ENCODE data around the gene CAMSAP2. TPM values are rescaled to one million over a fixed set of nuclear protein-coding genes. Genes with fewer than 3 reads are reported as not detected.

CAMSAP2 gene
- total RNA-seq, 1 experiment from 2014 or later: 30.3 TPM

DNA sequence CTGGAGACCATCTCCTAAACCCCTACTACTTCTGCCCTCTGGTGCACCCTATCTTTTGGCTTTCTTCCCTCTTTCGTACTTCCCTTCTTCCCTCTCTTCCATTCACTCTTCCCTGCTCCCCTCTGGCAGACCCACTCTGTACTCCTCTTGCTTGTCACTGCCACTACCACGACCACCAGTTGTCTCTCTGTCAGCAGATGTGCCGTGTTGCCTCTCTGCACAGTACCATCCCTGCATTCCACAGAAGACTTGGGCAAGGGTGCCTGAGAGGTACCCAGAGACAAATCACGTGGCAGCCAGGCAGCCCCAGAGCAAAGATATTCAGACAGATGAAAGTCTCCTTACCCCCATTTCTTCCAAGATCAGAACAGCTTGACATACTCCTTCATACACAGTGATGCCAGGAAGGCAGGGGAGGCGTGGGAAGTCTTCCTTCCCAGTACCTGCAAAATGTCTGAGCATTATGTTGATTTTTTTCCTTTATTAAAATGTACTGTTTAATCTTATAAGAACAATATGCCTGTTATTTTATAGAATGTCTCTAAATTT is 15.0 kb downstream of the CAMSAP2 start:
- Mint-ChIP-seq H3K27me3 (ENCODE audit: unreplicated experiment) (no peaks in the 10 kb centered on the region), H3K9me3 (ENCODE audit: low read depth, unreplicated experiment) (no peaks in the 10 kb centered on the region), H3K36me3 (ENCODE audit: insufficient read depth, unreplicated experiment) (no peaks in the 10 kb centered on the region), H3K4me3 (ENCODE audit: low read depth, unreplicated experiment) (no peak overlapping the region), H3K4me1 (ENCODE audit: low read depth, unreplicated experiment) (peaks cover 15% of the 10 kb centered on the region), H3K27ac (ENCODE audit: unreplicated experiment) (no peak overlapping the region)
- CTCF ChIA-PET: interaction anchor here (0.6 kb wide), 1 partner anchor 281 kb away, joined by 3 read pairs; no protein-coding TSS in a partner anchor
- no peak for DNase-seq
- no TSS peak for BruUV-seq (replicated peaks)
- TF ChIP-seq CTCF (IDR thresholded peaks at IDR 0.05; ENCODE audit: unreplicated experiment): no peak
- intact Hi-C loops (cut with micrococcal nuclease; ENCODE audit: unreplicated experiment): no loop called here

DNA sequence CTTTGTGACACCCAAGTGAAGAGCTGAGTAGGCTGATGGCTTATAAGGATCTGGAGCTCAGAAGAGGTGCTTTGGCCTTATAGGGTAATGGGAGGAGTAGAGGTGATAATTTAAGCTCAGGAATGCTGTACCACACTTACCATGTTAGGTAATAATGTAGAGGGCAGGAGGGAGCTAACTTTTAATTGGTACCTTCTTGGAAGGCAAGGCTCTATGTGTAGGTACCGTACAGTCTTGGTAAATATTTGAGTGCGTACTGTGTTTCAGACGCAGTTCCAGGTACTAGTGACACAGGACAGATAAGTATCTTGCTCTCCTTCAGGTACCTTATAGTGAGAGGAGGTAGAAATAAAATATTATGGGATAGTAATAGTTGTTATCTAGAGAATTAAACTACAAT is 16.8 kb downstream of the CAMSAP2 start:
- BruUV-seq (replicated peaks): no TSS peak
- Mint-ChIP-seq H3K36me3 (ENCODE audit: insufficient read depth, unreplicated experiment) (no peaks in the 10 kb centered on the region), H3K4me1 (ENCODE audit: low read depth, unreplicated experiment) (peaks cover 8% of the 10 kb centered on the region), H3K27ac (ENCODE audit: unreplicated experiment) (no peak overlapping the region), H3K4me3 (ENCODE audit: low read depth, unreplicated experiment) (no peak overlapping the region), H3K9me3 (ENCODE audit: low read depth, unreplicated experiment) (no peaks in the 10 kb centered on the region), H3K27me3 (ENCODE audit: unreplicated experiment) (no peaks in the 10 kb centered on the region)
- DNase-seq: no peak
- no peak for TF ChIP-seq CTCF (IDR thresholded peaks at IDR 0.05; ENCODE audit: unreplicated experiment)
- CTCF ChIA-PET: interaction anchor here (0.8 kb wide), 1 partner anchor 136 kb away, joined by 3 read pairs; no protein-coding TSS in a partner anchor
- intact Hi-C loops (cut with micrococcal nuclease; ENCODE audit: unreplicated experiment): no loop called here

DNA sequence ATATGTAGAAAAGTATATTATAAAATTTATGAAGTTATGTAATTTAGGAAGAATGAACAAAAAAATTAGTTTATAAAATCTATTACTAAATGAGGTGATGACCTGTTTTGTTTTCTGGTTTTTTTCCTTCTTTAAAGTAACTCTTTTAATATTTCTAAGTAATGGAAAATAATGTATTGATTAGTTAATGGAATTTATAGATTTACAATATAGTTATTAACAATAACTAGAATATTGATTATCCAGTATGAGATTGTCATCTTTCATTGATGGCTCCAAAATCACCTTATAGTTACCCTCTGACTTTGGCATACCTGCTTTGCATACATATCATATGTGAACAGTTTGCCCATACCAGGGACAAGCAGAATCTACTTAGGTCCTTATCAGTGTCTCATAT is 23.4 kb downstream of the CAMSAP2 start:
- no peaks in the 10 kb centered on the region for H3K27me3 Mint-ChIP-seq (ENCODE audit: unreplicated experiment)
- CTCF ChIA-PET: interaction anchor here (0.6 kb wide), 2 partner anchors 731 to 849 kb away, joined by 4 read pairs; no protein-coding TSS in a partner anchor
- H3K4me3 Mint-ChIP-seq (ENCODE audit: low read depth, unreplicated experiment): no peak overlapping the region
- no peak overlapping the region for H3K27ac Mint-ChIP-seq (ENCODE audit: unreplicated experiment)
- intact Hi-C loops (cut with micrococcal nuclease; ENCODE audit: unreplicated experiment): no loop called here
- no peak for DNase-seq
- H3K36me3 Mint-ChIP-seq (ENCODE audit: insufficient read depth, unreplicated experiment): no peaks in the 10 kb centered on the region
- no TSS peak for BruUV-seq (replicated peaks)
- no peaks in the 10 kb centered on the region for H3K4me1 Mint-ChIP-seq (ENCODE audit: low read depth, unreplicated experiment)
- TF ChIP-seq CTCF (IDR thresholded peaks at IDR 0.05; ENCODE audit: unreplicated experiment): no peak
- no peaks in the 10 kb centered on the region for H3K9me3 Mint-ChIP-seq (ENCODE audit: low read depth, unreplicated experiment)

GRCh38 chr1:200767321-200767720 is 28.6 kb downstream of the CAMSAP2 start:
- DNase-seq: no peak
- Mint-ChIP-seq H3K9me3 (ENCODE audit: low read depth, unreplicated experiment) (peaks cover 9% of the 10 kb centered on the region), H3K36me3 (ENCODE audit: insufficient read depth, unreplicated experiment) (no peaks in the 10 kb centered on the region), H3K27ac (ENCODE audit: unreplicated experiment) (no peak overlapping the region), H3K27me3 (ENCODE audit: unreplicated experiment) (no peaks in the 10 kb centered on the region), H3K4me1 (ENCODE audit: low read depth, unreplicated experiment) (no peaks in the 10 kb centered on the region), H3K4me3 (ENCODE audit: low read depth, unreplicated experiment) (no peak overlapping the region)
- CTCF ChIA-PET: interaction anchor here (0.6 kb wide), 1 partner anchor 40 kb away, joined by 3 read pairs; no protein-coding TSS in a partner anchor
- TF ChIP-seq CTCF (IDR thresholded peaks at IDR 0.05; ENCODE audit: unreplicated experiment): no peak
- no TSS peak for BruUV-seq (replicated peaks)
- intact Hi-C loops (cut with micrococcal nuclease; ENCODE audit: unreplicated experiment): no loop called here

All from Calu3 (cell line).